Gastroesophageal sphincter (tissue), 4 donors: Measurements from ENCODE around the gene TGM6. TPM values are rescaled to one million over a fixed set of nuclear protein-coding genes. Genes with fewer than 3 reads are reported as not detected.

Experiments used
- ATAC-seq: fragments of 150-250 bp; one replicate; pipeline ENCODE4 v1.9.1; 2016; ENCODE audit warnings: mild to moderate bottlenecking, moderate library complexity
- H3K27ac ChIP-seq, 4 donors: fragments of 200-600 bp; sonication (generic) in 3 of 4; 1 replicate in 3 of 4; 2 replicates in 1 of 4; pipeline ENCODE4 v1.5.1; 2016 to 2019
- H3K27me3 ChIP-seq: fragments of 200-600 bp; sonication (generic); one replicate; pipeline ENCODE4 v1.5.1; 2019
- H3K36me3 ChIP-seq, 2 donors: fragments of 200-600 bp; sonication (generic); one replicate each; pipeline ENCODE4 v1.5.1; 2019; ENCODE audit warnings: control low read depth in 1 of 2
- H3K4me1 ChIP-seq, 3 donors: fragments of 200-600 bp; sonication (generic); 1 replicate in 2 of 3; 2 replicates in 1 of 3; pipeline ENCODE4 v1.5.1; 2016 to 2019; ENCODE audit warnings: control low read depth in 2 of 3
- H3K4me3 ChIP-seq, 2 donors: fragments of 200-600 bp; sonication (generic); one replicate each; pipeline ENCODE4 v1.5.1; 2019; ENCODE audit warnings: mild to moderate bottlenecking in 1 of 2, moderate library complexity in 1 of 2
- H3K9me3 ChIP-seq, 3 donors: fragments of 200-600 bp; sonication (generic); one replicate each; pipeline ENCODE4 v1.5.1; 2017 to 2019; ENCODE audit warnings: control low read depth in 2 of 3
- CTCF ChIP-seq, 4 experiments: fragments of 200-600 bp in 2 of 4; fragments of 450-650 bp in 2 of 4; sonication (generic) in 1 of 4; IDR thresholded peaks; one replicate each; pipeline ENCODE4 v1.5.1; 2017 to 2019; ENCODE audit warnings: antibody characterized with exemption in 4 of 4, mild to moderate bottlenecking in 2 of 4, moderate library complexity in 2 of 4
- EP300 ChIP-seq: sonication (generic); formaldehyde crosslinking; IDR thresholded peaks from one replicate; pipeline ENCODE4 v1.6.1; 2017; ENCODE audit warnings: antibody characterized with exemption, mild to moderate bottlenecking
- POLR2A ChIP-seq, 2 donors: fragments of 450-650 bp; IDR thresholded peaks; one replicate each; pipeline ENCODE4 v1.6.1; 2017; ENCODE audit warnings: antibody characterized with exemption in 2 of 2, mild to moderate bottlenecking in 2 of 2, moderate library complexity in 1 of 2
- POLR2AphosphoS5 ChIP-seq: sonication (generic); formaldehyde crosslinking; IDR thresholded peaks from one replicate; pipeline ENCODE4 v1.6.1; 2017; ENCODE audit warnings: antibody characterized with exemption
- WGBS, 2 donors: methylation state at CpG; one replicate each; pipeline ENCODE4 v1.1.5; 2018; ENCODE audit warnings: low coverage in 1 of 2; 5-methylcytosine and 5-hydroxymethylcytosine counted together
- total RNA-seq, 4 donors: library from RNA; depleted of rRNA; stranded (reverse); fragments of >200 nt; gene quantifications; one replicate each; pipeline ENCODE4 v1.1.0, GENCODE V29; 2016

TGM6 gene
- total RNA-seq, 4 donors from 2014 or later, result not detected

GRCh38 chr20:2429051-2429450, 48.4 kb downstream of the TGM6 start:
- no peak for ATAC-seq
- Histone ChIP-seq H3K4me3 (no peak overlapping the region), H3K27me3 (no peaks in the 10 kb centered on the region), H3K9me3 (no peaks in the 10 kb centered on the region), H3K27ac (no peak overlapping the region), H3K36me3 (no peaks in the 10 kb centered on the region), H3K4me1 (no peaks in the 10 kb centered on the region)
- no peak for TF ChIP-seq EP300
- no peak for TF ChIP-seq POLR2AphosphoS5
- no peak for TF ChIP-seq CTCF (IDR thresholded peaks at IDR 0.05)
- TF ChIP-seq POLR2A (IDR thresholded peaks at IDR 0.05), result no peak
- WGBS, 2 donors, result 81 to 82% methylated on average over 2 to 3 of the region's 6 CpGs

GRCh38 chr20:2430538-2430937, 49.8 kb downstream of the TGM6 start:
- H3K4me1 ChIP-seq, result no peaks in the 10 kb centered on the region
- H3K27ac ChIP-seq, result no peak overlapping the region
- WGBS, 2 donors, result 83% methylated on average over 3 of the region's 4 CpGs; no CpG with 5 or more reads in 1 of the 2 donors
- H3K9me3 ChIP-seq, result no peaks in the 10 kb centered on the region
- TF ChIP-seq POLR2AphosphoS5 (no peak), POLR2A (IDR thresholded peaks at IDR 0.05) (no peak), EP300 (no peak), CTCF (IDR thresholded peaks at IDR 0.05) (no peak)
- H3K27me3 ChIP-seq, result no peaks in the 10 kb centered on the region
- no peak for ATAC-seq
- no peak overlapping the region for H3K4me3 ChIP-seq
- no peaks in the 10 kb centered on the region for H3K36me3 ChIP-seq

GRCh38 chr20:2431185-2431584, 50.5 kb downstream of the TGM6 start:
- H3K27me3 ChIP-seq, result no peaks in the 10 kb centered on the region
- no peaks in the 10 kb centered on the region for H3K4me1 ChIP-seq
- ATAC-seq, result no peak
- no peak overlapping the region for H3K27ac ChIP-seq
- H3K9me3 ChIP-seq, result no peaks in the 10 kb centered on the region
- no peak overlapping the region for H3K4me3 ChIP-seq
- no peaks in the 10 kb centered on the region for H3K36me3 ChIP-seq
- 17 to 40% methylated on average over 1 of the region's 1 CpG for WGBS, 2 donors
- TF ChIP-seq POLR2A (IDR thresholded peaks at IDR 0.05) (no peak), POLR2AphosphoS5 (no peak)

DNA sequence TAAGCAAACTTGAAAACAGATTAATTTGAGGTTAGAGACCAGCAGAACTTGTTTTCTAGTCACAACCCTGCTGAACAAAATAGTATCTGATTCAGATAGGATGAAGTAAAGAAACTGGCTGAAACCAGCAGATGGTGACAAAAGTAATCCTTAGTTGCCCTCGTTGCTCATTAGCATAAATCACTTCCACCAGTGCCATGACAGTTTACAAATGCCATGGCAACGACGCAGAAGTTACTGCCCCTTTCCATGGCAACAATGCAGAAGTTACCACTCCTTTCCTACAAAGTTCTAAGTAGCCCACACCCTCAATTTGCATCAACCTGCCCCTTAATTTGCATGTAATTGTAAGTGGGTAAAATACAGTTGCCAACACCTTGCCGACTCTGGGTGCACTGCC, 66.1 kb downstream of the TGM6 start:
- Histone ChIP-seq H3K4me1 (no peaks in the 10 kb centered on the region), H3K9me3 (peaks cover 0 to 6% (median 0%) of the 10 kb centered on the region in 3 donors), H3K4me3 (no peak overlapping the region), H3K27ac (no peak overlapping the region), H3K36me3 (no peaks in the 10 kb centered on the region), H3K27me3 (no peaks in the 10 kb centered on the region)
- WGBS, 2 donors, result 27 to 65% methylated on average over 1 to 3 of the region's 4 CpGs
- TF ChIP-seq CTCF (IDR thresholded peaks at IDR 0.05) (no peak), POLR2A (IDR thresholded peaks at IDR 0.05) (no peak), POLR2AphosphoS5 (no peak), EP300 (no peak)
- no peak for ATAC-seq

DNA sequence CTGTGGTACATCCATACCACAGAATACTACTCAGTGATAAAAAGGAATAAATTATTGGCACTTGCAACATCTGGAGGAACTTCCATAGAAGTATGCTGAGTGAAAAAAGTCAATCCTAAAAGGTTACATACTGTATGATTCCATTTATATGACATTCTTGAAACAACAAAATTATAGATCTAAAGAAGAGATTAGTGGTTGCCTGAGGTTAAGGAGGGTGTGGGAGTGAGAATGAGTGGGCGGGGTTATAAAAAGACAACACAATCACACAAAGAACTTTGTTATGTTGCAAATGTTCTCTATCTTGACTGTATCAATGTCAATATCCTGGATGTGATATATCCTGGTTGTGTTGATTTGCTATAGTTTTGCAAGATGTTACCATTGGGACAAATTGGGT, 68.7 kb downstream of the TGM6 start:
- Histone ChIP-seq H3K27ac (no peak overlapping the region), H3K36me3 (no peaks in the 10 kb centered on the region), H3K4me1 (no peaks in the 10 kb centered on the region), H3K9me3 (peaks cover 0 to 6% (median 0%) of the 10 kb centered on the region in 3 donors), H3K27me3 (no peaks in the 10 kb centered on the region), H3K4me3 (no peak overlapping the region)
- TF ChIP-seq EP300 (no peak), CTCF (IDR thresholded peaks at IDR 0.05) (no peak), POLR2A (IDR thresholded peaks at IDR 0.05) (no peak), POLR2AphosphoS5 (no peak)
- 90 to 92% methylated on average over 1 of the region's 1 CpG for WGBS, 2 donors
- ATAC-seq, result no peak
